Epithelial cell of prostate (primary cell): Measurements from ENCODE around the gene BCAS1.
A peak's percentile ranks its signal among the peaks of the same experiment; 100 is the strongest.

ENCODE experiments used
- DNase-seq: peaks from one replicate; pipeline ENCODE4 v3.0.0-alpha.2; 2011; ENCODE audit warnings: low read depth, low spot score
- H3K27ac ChIP-seq: fragments of 450-650 bp; 2 replicates; pipeline ENCODE4 v1.5.1; 2017; ENCODE audit warnings: mild to moderate bottlenecking

Gene BCAS1

DNA sequence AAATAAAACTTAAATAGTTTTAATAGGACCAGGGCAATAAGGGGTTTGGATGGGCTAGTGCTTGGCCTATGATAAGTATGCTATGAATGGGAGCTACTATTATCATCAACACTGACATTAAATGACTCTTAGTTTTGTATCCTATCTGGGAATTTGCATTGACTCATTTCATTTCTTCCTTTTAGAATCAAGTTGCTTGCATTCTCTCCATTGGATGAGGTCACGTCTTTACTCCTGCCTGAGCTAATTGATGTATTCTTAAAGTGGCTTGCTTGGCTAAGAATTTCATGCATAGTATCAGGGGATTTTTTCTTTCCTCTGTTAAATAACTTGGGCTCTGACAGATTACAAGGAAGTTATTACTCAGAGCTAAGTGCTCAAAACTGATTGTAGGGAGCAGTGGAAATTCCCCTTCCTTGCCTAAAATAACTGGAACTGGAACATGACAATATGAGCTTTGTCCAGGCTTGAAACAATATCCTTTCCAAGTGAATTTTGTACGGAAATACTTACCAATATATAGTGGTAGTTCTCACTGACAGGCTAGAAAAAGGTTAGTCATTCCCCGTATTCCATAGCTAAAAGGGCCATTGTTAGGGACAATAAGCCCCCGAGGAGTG is 169.9 kb downstream of the BCAS1 start:
- no peak for DNase-seq
- peak overlapping the region; percentile 92 for H3K27ac ChIP-seq

DNA sequence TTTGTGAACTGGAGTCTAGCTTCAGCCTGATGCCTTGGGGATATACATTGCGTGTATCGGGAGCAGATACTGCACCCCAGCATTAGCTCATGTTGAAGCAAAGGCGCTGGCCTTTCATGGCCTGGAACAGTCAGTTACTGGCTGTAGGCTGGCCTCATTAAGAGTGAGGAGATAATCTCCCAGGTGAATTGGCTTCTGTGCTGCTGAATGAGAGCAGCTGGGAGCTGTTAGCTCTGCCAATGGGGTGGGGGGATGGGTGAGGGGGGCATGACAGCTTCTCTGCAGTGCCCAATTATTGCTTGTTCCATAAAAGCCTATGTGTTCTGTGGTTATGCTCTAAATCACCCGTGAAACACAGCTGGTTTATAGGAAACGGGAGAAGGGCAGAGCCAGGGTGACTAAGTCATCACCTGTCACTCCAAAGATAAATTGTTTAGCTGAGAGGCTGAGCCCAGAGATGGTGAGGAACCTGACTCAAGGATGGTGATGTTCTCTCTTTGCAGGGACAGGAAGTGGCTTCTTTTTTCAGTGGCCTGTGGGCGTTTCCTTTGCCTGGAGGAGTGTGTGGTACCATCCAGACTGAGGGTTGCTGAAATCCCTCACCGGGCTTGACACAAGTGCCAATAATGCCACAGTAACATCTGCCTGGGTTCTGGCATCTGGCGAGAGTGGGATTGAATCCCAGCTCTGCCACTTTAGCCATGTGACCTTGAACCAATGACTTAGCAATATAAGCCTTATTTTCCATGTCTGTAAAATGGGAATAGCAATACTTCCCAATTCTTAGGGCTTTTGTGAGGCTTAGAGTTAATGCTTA is 170.8 kb downstream of the BCAS1 start:
- peak overlapping the region; percentile 92 for H3K27ac ChIP-seq
- DNase-seq = peak; percentile 79

DNA sequence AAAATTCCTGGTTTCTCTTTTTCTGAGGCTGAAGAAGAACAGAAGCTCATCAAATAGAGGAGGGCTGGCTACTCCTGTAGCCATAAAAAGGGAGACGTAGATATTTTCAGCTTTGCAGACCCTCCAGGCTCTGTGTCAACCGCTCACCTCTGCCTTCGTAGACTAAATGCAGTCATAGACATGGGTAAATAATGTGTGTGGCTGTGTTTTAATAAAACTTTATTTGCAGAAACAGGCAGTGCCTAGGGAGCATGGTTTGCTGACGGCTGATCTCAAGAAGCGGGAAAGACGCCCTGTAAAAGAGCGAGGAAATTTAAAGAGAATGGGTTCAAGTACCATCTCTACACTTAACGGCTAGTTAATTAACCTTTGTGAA is 171.8 kb downstream of the BCAS1 start:
- peak overlapping the region; percentile 92 for H3K27ac ChIP-seq
- no peak for DNase-seq

DNA sequence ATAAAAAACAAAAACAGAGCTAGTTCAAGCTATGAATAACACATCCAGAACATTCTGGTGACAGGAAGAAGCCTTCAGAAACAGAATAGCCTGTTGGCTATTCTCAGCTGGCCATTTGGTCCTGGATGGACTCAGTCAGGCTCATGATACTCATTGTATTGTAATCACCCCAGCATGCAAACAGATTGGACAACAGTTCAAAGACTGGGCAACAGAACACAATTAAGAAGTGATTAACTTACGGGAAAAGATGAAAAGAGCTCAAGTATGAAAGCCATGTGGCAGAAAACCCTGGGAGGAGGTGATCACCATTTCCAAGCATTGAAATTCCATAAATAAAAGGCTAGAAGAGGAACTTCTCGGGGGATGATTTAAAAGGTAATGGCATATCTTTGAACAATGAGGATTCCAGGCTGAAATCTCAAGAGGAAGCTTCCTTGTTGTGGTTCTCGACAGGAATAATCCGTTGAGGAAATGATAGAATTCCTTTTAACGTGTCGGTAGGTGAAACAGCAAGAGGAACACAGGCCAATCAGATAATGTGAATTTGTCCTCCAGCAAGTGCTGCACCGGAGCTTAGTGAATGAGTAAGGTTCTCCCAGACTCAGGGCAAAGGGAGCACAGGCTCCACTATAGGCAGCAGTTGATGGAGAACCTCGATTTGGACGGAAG is 172.4 kb downstream of the BCAS1 start:
- no peak for DNase-seq
- H3K27ac ChIP-seq = peak overlapping the region; percentile 38

DNA sequence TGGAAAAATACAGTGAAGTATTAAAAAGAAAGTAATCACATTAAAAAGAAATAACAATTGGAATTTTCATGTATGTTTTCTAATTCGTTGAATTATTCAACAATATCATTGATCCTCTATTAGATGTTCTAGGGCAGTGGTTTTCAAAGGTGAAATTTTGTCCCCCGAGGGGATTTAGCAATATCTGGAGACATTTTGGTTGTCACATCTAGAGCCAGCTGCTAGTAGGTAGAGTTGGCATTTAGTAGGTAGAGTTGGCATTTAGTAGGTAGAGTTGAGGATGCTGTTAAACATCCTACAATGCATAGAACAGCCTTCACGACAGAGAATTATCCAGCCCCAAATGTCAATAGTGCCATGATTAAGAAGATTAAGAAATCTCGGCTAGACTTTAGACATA is 173.7 kb downstream of the BCAS1 start:
- H3K27ac ChIP-seq = no peak overlapping the region
- DNase-seq = no peak

DNA sequence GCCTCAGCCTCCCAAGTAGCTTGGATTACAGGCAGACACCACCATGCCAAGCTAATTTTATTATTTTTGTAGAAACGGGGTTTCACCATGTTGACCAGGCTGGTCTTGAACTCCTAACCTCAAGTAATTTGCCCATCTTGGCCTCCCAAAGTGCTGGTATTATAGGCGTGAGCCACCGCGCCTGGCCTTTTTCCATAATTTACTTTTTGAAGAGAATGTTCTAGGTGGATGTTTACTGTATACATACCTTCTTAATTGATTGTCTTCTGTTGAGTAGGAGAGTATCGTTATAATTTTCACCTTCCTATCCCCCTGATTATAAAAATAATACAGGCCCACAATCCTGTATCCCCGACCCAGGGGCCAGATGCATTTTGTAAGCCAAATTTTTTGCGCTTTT is 174.4 kb downstream of the BCAS1 start:
- DNase-seq = no peak

DNA sequence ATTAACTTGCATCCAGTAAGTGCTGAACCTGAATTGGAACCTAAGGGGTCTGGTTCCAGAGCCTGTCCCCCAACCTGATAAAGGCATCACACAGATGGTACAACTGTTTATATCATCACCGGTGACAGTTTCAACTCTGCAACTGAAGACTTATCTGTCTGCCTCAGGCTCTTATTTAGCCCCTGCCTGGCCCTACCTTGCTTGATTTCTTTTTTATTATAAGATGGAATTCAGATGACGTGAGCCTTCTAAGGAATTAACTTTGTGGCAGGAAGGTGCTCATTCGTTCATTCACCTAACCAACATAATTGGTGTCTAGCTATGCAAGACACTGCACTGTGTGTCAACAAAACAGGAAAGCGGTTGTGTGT is 175.0 kb downstream of the BCAS1 start:
- no peak overlapping the region for H3K27ac ChIP-seq
- DNase-seq = no peak

More for the DNA sequence above, 174.4 kb downstream of the BCAS1 start:
- H3K27ac ChIP-seq = no peak overlapping the region

DNA sequence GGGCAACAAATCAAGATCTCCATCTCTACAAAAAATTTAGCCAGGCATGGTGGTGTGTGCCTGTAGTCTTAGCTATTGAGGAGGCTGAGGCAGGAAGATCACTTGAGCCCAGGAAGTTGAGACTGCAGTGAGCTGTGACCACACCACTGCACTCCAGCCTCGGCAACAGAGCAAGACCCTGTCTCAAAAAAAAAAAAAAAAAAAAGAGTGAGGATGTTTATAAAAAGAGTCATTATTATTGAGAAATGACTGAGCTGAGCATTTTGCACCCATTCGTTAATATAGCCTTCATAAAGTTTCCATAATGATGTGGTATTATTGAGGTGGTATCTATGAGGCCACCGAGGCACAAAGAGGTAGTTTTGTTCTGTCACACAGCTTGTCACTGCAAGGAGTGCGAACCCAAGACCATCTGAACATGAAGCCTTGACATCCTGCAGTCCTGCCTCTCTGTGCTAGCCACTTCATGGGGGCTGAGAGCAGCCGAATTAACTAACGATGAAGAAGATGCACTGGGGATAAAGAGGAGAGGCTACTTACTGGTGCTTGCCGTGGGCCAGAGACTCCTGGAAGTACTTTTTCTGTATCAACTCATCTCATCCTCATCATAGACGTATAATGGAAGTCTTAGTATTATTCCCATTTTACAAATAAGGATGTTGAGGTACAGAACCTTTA is 175.5 kb downstream of the BCAS1 start:
- no peak overlapping the region for H3K27ac ChIP-seq
- no peak for DNase-seq
